SH-SY5Y (cell line): Measurements from ENCODE around the gene GABRE.

Source experiments
- GATA2 ChIP-seq: IDR thresholded peaks from 2 replicates; pipeline ENCODE4 v1.6.1; 2011; ENCODE audit warnings: mild to moderate bottlenecking, low read depth, low read length
- GATA3 ChIP-seq: IDR thresholded peaks from 2 replicates; pipeline ENCODE4 v1.6.1; 2011; ENCODE audit warnings: low read depth, mild to moderate bottlenecking, low read length, moderate library complexity

GABRE gene

DNA sequence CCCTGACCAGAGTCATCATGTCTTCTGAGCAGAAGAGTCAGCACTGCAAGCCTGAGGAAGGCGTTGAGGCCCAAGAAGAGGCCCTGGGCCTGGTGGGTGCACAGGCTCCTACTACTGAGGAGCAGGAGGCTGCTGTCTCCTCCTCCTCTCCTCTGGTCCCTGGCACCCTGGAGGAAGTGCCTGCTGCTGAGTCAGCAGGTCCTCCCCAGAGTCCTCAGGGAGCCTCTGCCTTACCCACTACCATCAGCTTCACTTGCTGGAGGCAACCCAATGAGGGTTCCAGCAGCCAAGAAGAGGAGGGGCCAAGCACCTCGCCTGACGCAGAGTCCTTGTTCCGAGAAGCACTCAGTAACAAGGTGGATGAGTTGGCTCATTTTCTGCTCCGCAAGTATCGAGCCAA lies 50.8 kb downstream of the GABRE start:
- no peak for TF ChIP-seq GATA3
- TF ChIP-seq GATA2, result no peak

DNA sequence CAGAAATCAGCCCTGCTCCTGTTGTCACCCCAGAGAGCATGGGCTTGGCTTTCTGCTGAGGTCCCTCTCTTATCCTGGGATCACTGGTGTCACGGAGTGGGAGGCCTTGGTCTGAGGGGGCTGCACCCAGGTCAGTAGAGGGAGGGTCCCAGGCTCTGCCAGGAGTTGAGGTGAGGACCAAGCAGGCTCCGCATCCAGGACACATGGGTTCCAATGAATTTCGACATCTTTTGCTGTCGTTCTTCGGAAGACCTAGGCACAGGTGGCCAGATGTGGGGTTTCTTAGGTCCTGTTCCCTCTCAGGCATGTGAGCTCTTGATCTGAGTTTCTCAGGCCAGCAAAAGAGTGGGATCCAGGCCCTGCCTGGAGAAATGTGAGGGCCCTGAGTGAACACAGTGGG lies 51.8 kb downstream of the GABRE start:
- TF ChIP-seq GATA3 (no peak), GATA2 (no peak)

DNA sequence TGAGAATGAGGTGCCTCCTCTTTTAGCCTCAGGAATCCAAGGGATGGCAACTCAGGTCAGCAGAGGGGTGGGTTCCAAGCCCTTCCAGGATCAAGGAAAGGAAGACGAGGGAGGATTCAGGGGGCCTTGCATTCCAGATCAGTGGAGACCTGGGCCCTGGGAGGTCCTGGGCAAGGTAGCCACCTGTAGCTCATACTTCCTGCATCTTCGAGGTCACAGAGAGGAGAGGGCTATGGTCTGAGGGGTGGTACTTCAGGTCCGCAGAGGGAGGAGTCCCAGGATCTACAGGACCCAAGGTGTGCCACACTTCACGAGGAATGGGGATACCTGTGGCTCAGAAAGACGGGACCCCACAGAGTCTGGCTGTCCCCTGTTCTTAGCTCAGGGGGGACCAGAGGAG lies 52.6 kb downstream of the GABRE start:
- TF ChIP-seq GATA3, result no peak
- no peak for TF ChIP-seq GATA2

DNA sequence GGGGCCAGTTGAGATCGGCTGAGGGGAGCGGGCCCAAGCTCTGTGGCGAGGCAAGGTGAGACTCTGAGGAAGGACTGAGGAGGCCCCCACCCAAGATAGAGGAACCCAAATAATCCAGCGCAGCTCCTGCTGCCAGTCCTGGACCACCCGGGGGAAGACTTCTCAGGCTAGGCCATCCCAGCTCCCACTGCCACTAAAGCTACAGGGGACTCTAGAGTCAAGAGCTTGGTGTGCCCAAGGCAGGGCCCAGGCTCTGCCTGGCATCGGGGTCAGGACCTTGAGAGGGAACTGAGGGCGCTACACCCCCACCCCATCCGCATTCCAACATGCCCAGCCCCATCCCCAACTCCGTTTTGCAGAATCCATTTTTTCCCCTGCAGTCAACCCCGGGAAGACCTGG lies 53.2 kb downstream of the GABRE start:
- TF ChIP-seq GATA2, result no peak
- TF ChIP-seq GATA3, result no peak

DNA sequence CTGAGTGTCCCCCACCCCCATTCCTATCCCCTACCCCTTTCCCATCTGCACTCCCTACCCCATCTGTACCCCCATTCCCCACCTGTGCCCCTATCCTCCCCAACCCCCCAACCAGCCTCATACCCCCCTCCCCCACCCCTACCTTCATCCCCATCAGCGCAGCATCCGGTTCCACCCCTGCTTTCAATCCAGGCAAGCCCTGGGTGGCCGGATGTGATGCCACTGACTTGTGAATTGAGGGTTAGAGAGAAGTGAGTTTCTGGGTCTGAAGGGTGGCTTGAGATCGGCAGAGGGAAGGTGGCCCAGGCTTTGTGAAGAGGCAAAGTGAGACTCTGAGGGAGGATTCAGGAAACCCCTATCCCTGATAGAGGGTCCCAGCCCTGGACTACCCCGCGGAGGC lies 53.9 kb downstream of the GABRE start:
- TF ChIP-seq GATA2, result no peak
- TF ChIP-seq GATA3, result no peak

DNA sequence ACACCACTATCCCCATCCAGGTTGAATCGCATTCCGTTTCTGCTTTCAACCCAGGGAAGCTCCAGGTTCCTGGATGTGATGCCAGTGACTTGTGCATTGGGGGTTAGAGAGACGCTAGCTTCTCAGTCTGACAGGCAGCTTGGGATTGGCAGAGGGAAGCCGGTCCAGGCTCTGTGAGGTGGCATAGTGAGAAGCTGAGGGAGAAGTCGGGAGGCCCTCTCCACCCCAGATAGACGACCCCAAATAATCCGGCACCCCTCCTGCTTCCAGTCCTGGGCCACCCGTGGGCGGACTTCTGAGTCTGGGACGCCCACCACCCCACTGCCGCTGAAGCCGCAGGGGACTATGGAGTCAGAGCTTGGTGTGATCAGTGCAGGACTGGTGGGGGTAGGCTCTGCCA lies 54.4 kb downstream of the GABRE start:
- no peak for TF ChIP-seq GATA3
- TF ChIP-seq GATA2, result no peak

DNA sequence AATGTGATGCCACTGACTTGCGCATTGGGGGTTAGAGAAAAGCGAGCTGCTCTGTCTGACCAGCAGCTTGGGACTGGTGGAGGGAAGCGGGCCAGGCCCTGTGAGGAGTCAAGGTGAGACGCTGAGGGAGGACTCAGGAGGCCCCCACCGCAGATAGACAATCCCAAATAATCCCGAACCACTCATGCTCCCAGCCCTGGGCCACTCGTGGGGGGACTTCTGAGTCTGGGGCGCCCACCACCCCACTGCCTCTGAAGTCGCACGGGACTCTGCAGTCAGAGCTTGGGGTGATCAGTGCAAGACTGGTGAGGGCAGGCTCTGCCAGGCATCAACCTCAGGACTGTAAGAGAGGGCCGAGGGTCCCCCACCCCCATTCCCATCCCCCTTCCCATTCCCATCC lies 54.9 kb downstream of the GABRE start:
- no peak for TF ChIP-seq GATA2
- TF ChIP-seq GATA3, result no peak

DNA sequence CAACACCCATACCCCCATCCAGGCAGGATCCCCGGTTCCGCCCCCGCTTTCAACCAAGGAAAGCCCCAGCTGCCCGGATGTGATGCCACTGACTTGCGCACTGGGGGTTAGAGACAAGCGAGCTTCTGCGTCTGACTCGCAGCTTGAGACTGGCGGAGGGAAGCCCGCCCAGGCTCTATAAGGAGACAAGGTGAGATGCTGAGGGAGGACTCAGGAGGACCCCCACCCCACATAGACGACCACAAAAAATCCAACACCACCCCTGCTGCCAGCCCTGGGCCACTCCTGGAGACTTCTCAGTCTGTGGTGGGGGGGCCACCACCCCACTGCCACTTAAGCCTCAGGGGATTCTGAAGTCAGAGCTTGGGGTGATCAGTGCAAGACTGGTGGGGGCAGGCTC lies 61.7 kb downstream of the GABRE start, which contains the start of gene MAGEA4:
TSS of gene MAGEA4 (plus strand) at position 110 of the 400 bp plus-strand sequence. CDS start 10,776 bp downstream, outside the sequence.
- TF ChIP-seq GATA3 (no peak), GATA2 (no peak)

DNA sequence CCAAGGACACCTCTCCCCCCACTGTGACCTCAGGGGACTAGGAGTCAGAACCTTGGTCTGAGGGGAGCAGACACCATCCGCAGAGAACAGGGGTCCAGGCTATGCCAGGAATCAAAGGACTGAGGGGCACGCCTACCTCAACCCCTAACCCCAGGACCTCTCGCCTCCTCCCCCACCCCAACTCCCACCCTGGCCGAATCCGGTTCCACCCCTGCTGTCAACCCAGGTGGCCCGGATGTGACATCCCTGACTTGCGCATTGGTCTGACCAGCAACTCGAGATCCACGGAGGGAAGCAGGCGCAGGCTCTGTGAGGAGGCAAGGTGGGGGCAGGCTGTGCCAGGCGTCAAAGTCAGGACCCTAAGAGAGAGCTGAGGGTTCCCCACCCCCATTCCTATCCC lies 62.3 kb downstream of the GABRE start:
- TF ChIP-seq GATA3 (no peak), GATA2 (no peak)

DNA sequence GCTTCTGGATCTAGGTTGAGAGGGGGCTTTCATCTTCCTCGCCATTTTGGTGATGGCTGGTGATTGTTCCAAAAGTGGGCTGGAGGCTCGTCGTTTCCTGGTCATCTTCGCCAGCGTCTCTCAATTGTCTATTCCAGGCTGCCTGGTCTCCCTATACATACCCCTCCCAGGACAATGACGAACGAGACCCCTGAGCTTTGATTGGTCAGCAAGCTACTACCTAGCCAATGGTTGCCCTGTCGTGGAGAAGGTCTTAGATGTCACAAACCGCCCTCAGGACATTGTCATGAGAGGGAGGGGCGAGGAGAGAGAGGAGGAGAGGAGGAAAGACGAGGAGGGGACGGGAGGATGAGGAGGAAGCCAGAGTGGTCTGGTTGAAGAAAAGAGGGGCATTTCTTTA lies 69.5 kb downstream of the GABRE start:
- TF ChIP-seq GATA3, result no peak
- TF ChIP-seq GATA2, result no peak
